AG04449 (cell line): Measurements from ENCODE around the gene CREB5.

Experiments
- CTCF ChIA-PET: fragments of 350-600 bp; formaldehyde crosslinking; extraction: SDS; loops from one replicate; lab custom pipeline; 2021; ENCODE audit warnings: antibody characterized with exemption; lab: Yijun Ruan, JAX
- POLR2A ChIA-PET: fragments of 400-600, 350-600 bp; formaldehyde crosslinking; extraction: SDS; loops from one replicate; lab custom pipeline; 2020; ENCODE audit warnings: antibody characterized with exemption, inconsistent platforms; lab: Yijun Ruan, JAX
- DNase-seq: peaks from one replicate; pipeline ENCODE4 v3.0.0-alpha.2; 2010; ENCODE audit warnings: low read depth, low spot score
- H3K4me3 ChIP-seq: 2 replicates; pipeline ENCODE4 v1.5.1; 2011; ENCODE audit warnings: low read depth, mild to moderate bottlenecking, control low read depth, low read length
- CTCF ChIP-seq: IDR thresholded peaks from one replicate; pipeline ENCODE4 v1.5.1; 2011; ENCODE audit warnings: mild to moderate bottlenecking, moderate library complexity, low read length, control low read depth, inconsistent platforms; ENCODE audit not compliant: insufficient read depth; ENCODE audit errors: missing control alignments

The CREB5 gene

GRCh38 chr7:28669330-28669729, 257.0 kb downstream of the CREB5 start:
- H3K4me3 ChIP-seq = no peak overlapping the region
- CTCF ChIA-PET = no interaction called here
- DNase-seq = no peak
- no peak for TF ChIP-seq CTCF
- POLR2A ChIA-PET = no interaction called here

- H3K4me3 ChIP-seq = no peak overlapping the region
- ChIA-PET CTCF (interaction anchor here (1.4 kb wide), 1 partner anchor 28 kb away, joined by 3 read pairs; no protein-coding TSS in a partner anchor), POLR2A (no interaction called here)
- no peak for TF ChIP-seq CTCF
- DNase-seq = no peak
These were observed 259.2 kb downstream of the CREB5 start for GRCh38 chr7:28671526-28671925.

- DNase-seq = no peak
- H3K4me3 ChIP-seq = no peak overlapping the region
- CTCF ChIA-PET = interaction anchor here (1.4 kb wide), 1 partner anchor 28 kb away, joined by 3 read pairs; no protein-coding TSS in a partner anchor
- POLR2A ChIA-PET = no interaction called here
- no peak for TF ChIP-seq CTCF
These were observed 260.1 kb downstream of the CREB5 start for GRCh38 chr7:28672397-28672797.

- CTCF ChIA-PET = no interaction called here
- no peak overlapping the region for H3K4me3 ChIP-seq
- DNase-seq = no peak
- no peak for TF ChIP-seq CTCF
- POLR2A ChIA-PET = no interaction called here
These were observed 262.1 kb downstream of the CREB5 start for GRCh38 chr7:28674359-28674782.

GRCh38 chr7:28675429-28675828, 263.1 kb downstream of the CREB5 start:
- H3K4me3 ChIP-seq = no peak overlapping the region
- ChIA-PET POLR2A (no interaction called here), CTCF (interaction anchor here (0.7 to 0.8 kb wide), 2 partner anchors 9 to 63 kb away, joined by 3 read pairs; no protein-coding TSS in a partner anchor)
- TF ChIP-seq CTCF = no peak
- DNase-seq = no peak

GRCh38 chr7:28677668-28678067, 265.4 kb downstream of the CREB5 start:
- no peak for DNase-seq
- ChIA-PET POLR2A (no interaction called here), CTCF (no interaction called here)
- TF ChIP-seq CTCF = no peak
- H3K4me3 ChIP-seq = no peak overlapping the region
